WTC11 (cell line): ENCODE measurements around the gene CASKIN2. TPM values are rescaled to one million over a fixed set of nuclear protein-coding genes. Genes with fewer than 3 reads are reported as not detected.

Source experiments
- ATAC-seq: fragments of 200-7000 bp; cut with Tn5 transposase; 2 replicates; pipeline ENCODE4 v1.10.0; 2021; ENCODE audit warnings: mild to moderate bottlenecking, moderate library complexity
- CTCF ChIA-PET: fragments of 300-600 bp; sonication (Branson Sonifier 250); formaldehyde crosslinking; loops from one replicate; lab custom pipeline; 2021; ENCODE audit warnings: antibody characterized with exemption; lab: Charles Lee
- POLR2A ChIA-PET: fragments of 350-600 bp; sonication (Branson Sonifier 250); formaldehyde crosslinking; loops from one replicate; lab custom pipeline; 2021; ENCODE audit warnings: antibody characterized with exemption; lab: Charles Lee
- DNase-seq: peaks from one replicate; pipeline ENCODE4 v3.0.0; 2021; ENCODE audit warnings: low spot score
- H3K27ac Mint-ChIP-seq: 2 replicates; pipeline ENCODE4 v1.8.0; 2021; ENCODE audit warnings: mixed read lengths
- H3K27me3 Mint-ChIP-seq: 2 replicates; pipeline ENCODE4 v1.8.0; 2021; ENCODE audit warnings: low read depth, mild to moderate bottlenecking, moderate library complexity, mixed read lengths
- H3K36me3 Mint-ChIP-seq: 2 replicates; pipeline ENCODE4 v1.8.0; 2021; ENCODE audit warnings: mixed read lengths
- H3K4me1 Mint-ChIP-seq: 2 replicates; pipeline ENCODE4 v1.8.0; 2022; ENCODE audit warnings: mixed read lengths
- H3K4me3 Mint-ChIP-seq: 2 replicates; pipeline ENCODE4 v1.8.0; 2021; ENCODE audit warnings: mild to moderate bottlenecking, moderate library complexity, mixed read lengths
- H3K9me3 Mint-ChIP-seq: 2 replicates; pipeline ENCODE4 v1.8.0; 2021; ENCODE audit warnings: mixed read lengths
- AFF4 ChIP-seq: sonication (generic); formaldehyde crosslinking; IDR thresholded peaks from 2 replicates; pipeline ENCODE4 v1.8.1; 2023; ENCODE audit warnings: mild to moderate bottlenecking, missing genetic modification reagents, borderline replicate concordance
- AR ChIP-seq: fragments of 250-450 bp; sonication (Bioruptor Pico); IDR thresholded peaks from 2 replicates; pipeline ENCODE4 v1.9.0; 2021; ENCODE audit warnings: mild to moderate bottlenecking
- ARID4B ChIP-seq: sonication (generic); formaldehyde crosslinking; IDR thresholded peaks from 2 replicates; pipeline ENCODE4 v1.8.0; 2023; ENCODE audit warnings: missing genetic modification reagents, mild to moderate bottlenecking, borderline replicate concordance
- ETV6 ChIP-seq: sonication (generic); formaldehyde crosslinking; IDR thresholded peaks from 2 replicates; pipeline ENCODE4 v1.8.1; 2022; ENCODE audit warnings: mild to moderate bottlenecking, missing genetic modification reagents
- GABPB1 ChIP-seq: sonication (generic); formaldehyde crosslinking; IDR thresholded peaks from 2 replicates; pipeline ENCODE4 v1.8.1; 2023; ENCODE audit warnings: mild to moderate bottlenecking, missing genetic modification reagents
- JAZF1 ChIP-seq: fragments of 250-450 bp; sonication (Bioruptor Pico); IDR thresholded peaks from 2 replicates; pipeline ENCODE4 v1.9.0; 2021; ENCODE audit warnings: moderate library complexity, mild to moderate bottlenecking, inconsistent platforms
- NFE2L1 ChIP-seq: sonication (generic); formaldehyde crosslinking; IDR thresholded peaks from 2 replicates; pipeline ENCODE4 v1.8.1; 2023; ENCODE audit warnings: missing genetic modification reagents
- NFYB ChIP-seq: sonication (generic); formaldehyde crosslinking; conservative IDR thresholded peaks from 2 replicates; pipeline ENCODE4 v1.8.0; 2022; ENCODE audit warnings: low read depth, missing genetic modification reagents
- NR2C2 ChIP-seq: sonication (generic); formaldehyde crosslinking; IDR thresholded peaks from 2 replicates; pipeline ENCODE4 v1.8.0; 2022; ENCODE audit warnings: mild to moderate bottlenecking, missing genetic modification reagents
- NR3C1 ChIP-seq: sonication (generic); formaldehyde crosslinking; conservative IDR thresholded peaks from 2 replicates; pipeline ENCODE4 v1.8.1; 2023; ENCODE audit warnings: low read depth, mild to moderate bottlenecking, missing genetic modification reagents
- TEAD1 ChIP-seq: sonication (generic); formaldehyde crosslinking; IDR thresholded peaks from 2 replicates; pipeline ENCODE4 v1.8.0; 2022; ENCODE audit warnings: mild to moderate bottlenecking, missing genetic modification reagents
- ZBTB43 ChIP-seq: sonication (generic); formaldehyde crosslinking; IDR thresholded peaks from 2 replicates; pipeline ENCODE4 v1.8.1; 2023; ENCODE audit warnings: mild to moderate bottlenecking, missing genetic modification reagents
- ZNF396 ChIP-seq: fragments of 250-450 bp; sonication (Bioruptor Pico); IDR thresholded peaks from 2 replicates; pipeline ENCODE4 v1.8.0; 2021; ENCODE audit warnings: mild to moderate bottlenecking, moderate library complexity, borderline replicate concordance
- ZNF416 ChIP-seq: fragments of 250-450 bp; sonication (Bioruptor Pico); IDR thresholded peaks from 2 replicates; pipeline ENCODE4 v1.9.0; 2021; ENCODE audit warnings: mild to moderate bottlenecking, inconsistent platforms
- ZNF532 ChIP-seq: fragments of 250-450 bp; sonication (Bioruptor Pico); IDR thresholded peaks from 2 replicates; pipeline ENCODE4 v1.9.0; 2021; ENCODE audit warnings: mild to moderate bottlenecking, borderline replicate concordance
- total RNA-seq: library from RNA; stranded (reverse); gene quantifications from 3 replicates; pipeline ENCODE4 v1.2.3, GENCODE V29; 2021

CASKIN2 gene
- total RNA-seq, 1 experiment from 2014 or later, result 31.9 TPM

- H3K9me3 Mint-ChIP-seq, result no peaks in the 10 kb centered on the region
- H3K4me1 Mint-ChIP-seq, result peaks cover 7% of the 10 kb centered on the region
- no peaks in the 10 kb centered on the region for H3K27me3 Mint-ChIP-seq
- ChIA-PET CTCF (interaction anchor here (0.9 to 1.6 kb wide), 4 partner anchors 9 to 98 kb away, joined by 3 to 6 read pairs (median 3); partner anchors contain the start of gene TSEN54), POLR2A (no interaction called here)
- H3K27ac Mint-ChIP-seq, result peak overlapping the region; percentile 82
- H3K4me3 Mint-ChIP-seq, result no peak overlapping the region
- no peak for TF ChIP-seq TEAD1 (CRISPR knock-in tag)
- no peak for TF ChIP-seq AR (CRISPR knock-in tag)
- TF ChIP-seq NFE2L1 (CRISPR knock-in tag), result no peak
- TF ChIP-seq ARID4B (CRISPR knock-in tag), result no peak
- TF ChIP-seq NFYB (CRISPR knock-in tag), result no peak
- peaks cover 8% of the 10 kb centered on the region for H3K36me3 Mint-ChIP-seq
- no peak for DNase-seq
- no peak for ATAC-seq
Observed at GRCh38 chr17:75535871-75536270, 20.5 kb upstream of the CASKIN2 start.

- Mint-ChIP-seq H3K36me3 (peaks cover 8% of the 10 kb centered on the region), H3K4me1 (peaks cover 7% of the 10 kb centered on the region; the same call in 1 of the 2 replicates), H3K9me3 (no peaks in the 10 kb centered on the region), H3K4me3 (no peak overlapping the region), H3K27ac (peak overlapping the region; percentile 33; the same call in 1 of the 2 replicates), H3K27me3 (no peaks in the 10 kb centered on the region)
- POLR2A ChIA-PET, result no interaction called here
- TF ChIP-seq AFF4 (CRISPR knock-in tag), result no peak
- no peak for TF ChIP-seq NR3C1 (CRISPR knock-in tag)
- TF ChIP-seq ZNF396 (CRISPR knock-in tag), result no peak
- DNase-seq, result no peak
- peak; percentile 36 for ATAC-seq
- CTCF ChIA-PET, result interaction anchor here (0.7 to 1.6 kb wide), 7 partner anchors 8 to 99 kb away, joined by 3 to 6 read pairs (median 3); partner anchors contain the start of gene TSEN54
Observed at GRCh38 chr17:75535119-75535537, 19.8 kb upstream of the CASKIN2 start.

- ATAC-seq, result no peak
- no peak overlapping the region for H3K27ac Mint-ChIP-seq
- ChIA-PET CTCF (interaction anchor here (0.5 to 1.1 kb wide), 5 partner anchors 57 to 319 kb away, joined by 3 to 6 read pairs (median 3); partner anchors contain the start of gene SMIM5), POLR2A (no interaction called here)
- no peaks in the 10 kb centered on the region for H3K27me3 Mint-ChIP-seq
- no peak for DNase-seq
- peaks cover 8% of the 10 kb centered on the region for H3K36me3 Mint-ChIP-seq
- no peaks in the 10 kb centered on the region for H3K9me3 Mint-ChIP-seq
- peaks cover 13% of the 10 kb centered on the region for H3K4me1 Mint-ChIP-seq
- no peak overlapping the region for H3K4me3 Mint-ChIP-seq
- TF ChIP-seq ZNF416 (CRISPR knock-in tag) (no peak), JAZF1 (CRISPR knock-in tag) (no peak), ETV6 (no peak), NR2C2 (CRISPR knock-in tag) (no peak), NR3C1 (CRISPR knock-in tag) (no peak), GABPB1 (CRISPR knock-in tag) (no peak), ZNF532 (CRISPR knock-in tag) (no peak), ZBTB43 (CRISPR knock-in tag) (no peak)
Observed at GRCh38 chr17:75531721-75532072, 16.4 kb upstream of the CASKIN2 start.
